ENCODE measurements around the gene UNC5C.

UNC5C gene

GRCh38 chr4:95457353-95457752 is 91.4 kb downstream of the UNC5C start:
- DNase-seq, result no peak

DNA sequence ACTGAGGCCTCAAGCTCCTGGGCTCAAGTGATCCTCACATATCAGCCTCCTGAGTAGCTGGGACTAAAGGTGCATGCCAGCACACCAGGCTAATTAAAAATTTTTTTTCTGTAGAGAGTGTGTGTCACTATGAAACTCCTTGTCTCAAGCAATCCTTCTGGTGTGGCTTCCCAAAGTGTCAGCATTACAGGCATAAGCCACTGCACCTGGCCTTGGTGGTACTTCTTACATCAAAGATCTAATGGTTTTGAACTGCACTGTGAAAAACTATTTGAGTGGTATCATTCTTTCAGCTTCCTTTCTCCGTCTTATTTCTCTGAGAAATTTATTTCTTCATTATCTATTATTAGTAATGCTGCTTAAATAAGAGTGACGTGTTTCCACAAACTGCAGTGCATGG is 98.5 kb downstream of the UNC5C start:
- DNase-seq, result no peak

- no peak for DNase-seq
These were observed 102.6 kb downstream of the UNC5C start for GRCh38 chr4:95446173-95446572.

DNA sequence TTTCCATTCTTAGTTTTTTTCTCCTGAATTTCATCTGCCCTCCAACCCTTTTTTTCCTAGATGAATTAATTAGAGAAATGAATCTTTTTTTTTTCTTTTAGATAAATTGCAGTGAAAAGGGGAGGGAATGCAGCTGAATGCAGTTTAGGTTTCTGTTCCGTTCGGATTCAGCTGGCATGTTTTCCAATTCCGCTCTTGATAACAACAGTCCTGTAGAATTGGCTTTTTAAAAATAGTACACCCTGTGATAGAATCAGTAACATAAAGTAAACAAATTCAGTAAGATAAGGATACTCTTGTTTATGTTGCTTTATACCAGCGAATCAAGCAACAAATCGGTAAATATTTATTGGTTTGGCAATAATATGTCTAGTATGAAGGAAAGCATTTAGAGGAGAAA is 103.5 kb downstream of the UNC5C start:
- no peak for DNase-seq

GRCh38 chr4:95444812-95445211 is 104.0 kb downstream of the UNC5C start:
- no peak for DNase-seq

GRCh38 chr4:95439896-95440295 is 108.9 kb downstream of the UNC5C start:
- no peak for DNase-seq

DNA sequence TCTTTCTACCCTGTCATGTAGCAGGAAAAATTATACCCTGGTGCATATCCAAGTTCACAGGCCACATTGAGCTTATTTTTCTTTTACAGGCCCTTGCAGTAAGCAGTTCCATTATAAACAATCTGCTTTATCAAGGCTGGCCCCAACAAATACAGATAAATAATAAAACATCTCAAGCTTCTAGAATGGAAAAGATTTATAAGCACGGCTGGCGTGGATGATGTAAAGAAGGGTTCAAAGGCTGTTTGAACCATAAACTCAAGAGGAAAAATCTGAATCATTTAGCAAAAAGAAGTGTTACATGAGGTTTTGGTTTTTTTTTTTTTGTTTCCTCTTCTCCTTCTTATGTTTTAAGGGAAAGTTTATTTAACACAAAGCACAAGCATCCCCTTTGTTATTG is 109.7 kb downstream of the UNC5C start:
- DNase-seq, result no peak

DNA sequence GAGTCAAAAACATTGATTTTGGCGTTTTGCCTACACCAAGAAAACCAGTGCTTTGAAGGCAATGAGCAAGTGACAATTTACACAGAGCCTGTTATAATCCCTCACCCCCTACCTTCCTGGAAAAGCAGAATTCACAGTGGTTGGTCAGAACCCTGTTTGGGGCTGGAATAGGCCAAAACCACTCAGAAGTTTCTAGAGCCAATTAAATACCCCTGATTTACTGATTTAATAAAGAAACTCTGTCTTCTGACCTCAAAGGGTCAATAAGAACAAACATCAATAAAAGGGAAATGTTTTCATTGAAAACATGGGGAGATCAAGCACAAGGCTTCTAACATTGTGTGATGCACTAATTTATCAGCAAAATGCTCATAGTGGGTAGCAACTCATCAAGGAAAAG is 116.3 kb downstream of the UNC5C start:
- no peak for DNase-seq

DNA sequence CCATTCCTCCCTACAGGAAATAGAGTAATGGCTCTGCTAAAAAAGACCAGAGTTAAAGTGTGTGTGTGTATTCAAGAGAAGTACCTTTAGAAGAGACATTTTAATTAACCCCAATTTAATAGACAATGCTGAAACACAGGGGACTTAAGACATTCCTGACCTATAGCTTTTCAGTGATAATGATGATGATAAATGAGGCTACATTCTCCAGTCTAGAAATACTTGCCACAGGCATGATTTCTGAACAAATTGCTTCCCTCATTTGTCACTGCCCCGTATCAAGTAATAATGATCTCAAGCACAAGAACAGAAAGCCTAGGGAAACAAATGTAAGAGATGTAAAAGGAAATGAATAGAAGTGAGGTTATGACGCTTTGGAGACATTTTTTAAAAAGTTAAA is 117.1 kb downstream of the UNC5C start:
- no peak for DNase-seq

DNA sequence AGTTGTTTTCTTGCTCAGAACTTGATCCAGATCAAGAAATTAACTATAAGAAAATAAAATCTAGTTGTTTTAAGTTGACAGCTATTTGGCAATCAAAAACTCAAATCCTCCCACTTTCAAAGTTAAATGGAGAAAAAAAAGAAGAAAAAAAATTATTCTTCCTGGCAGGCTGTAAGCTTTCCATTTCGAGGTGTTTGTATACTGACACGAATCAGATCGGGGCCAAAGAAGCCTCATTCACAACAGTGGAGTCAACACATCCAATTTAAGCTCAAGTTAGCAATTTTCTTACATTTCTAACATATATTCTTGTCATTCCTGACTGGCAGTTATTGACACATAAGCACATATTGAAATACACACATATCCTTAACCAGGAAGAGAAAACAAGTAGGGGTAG is 119.4 kb downstream of the UNC5C start:
- no peak for DNase-seq

GRCh38 chr4:95428291-95429070 is 120.3 kb downstream of the UNC5C start:
- DNase-seq, result no peak

DNA sequence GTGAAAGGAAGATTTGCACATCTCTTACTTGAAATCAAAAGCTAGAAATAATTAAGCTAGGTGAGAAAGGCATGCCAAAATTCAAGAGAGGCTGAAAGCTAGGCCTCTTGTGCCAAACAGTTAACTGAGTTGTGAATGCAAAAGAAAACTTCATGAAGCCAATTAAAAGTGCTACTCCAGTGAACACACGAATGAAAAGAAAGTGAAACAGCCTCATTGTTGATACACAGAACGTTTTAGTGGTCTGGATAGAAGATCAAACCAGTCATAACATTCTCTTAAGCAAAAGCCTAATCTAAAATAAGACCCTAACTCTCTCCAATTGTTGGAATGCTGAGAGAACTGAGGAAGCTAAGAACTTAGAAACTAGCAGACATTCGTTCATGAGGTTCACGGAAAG is 122.3 kb downstream of the UNC5C start:
- no peak for DNase-seq

DNA sequence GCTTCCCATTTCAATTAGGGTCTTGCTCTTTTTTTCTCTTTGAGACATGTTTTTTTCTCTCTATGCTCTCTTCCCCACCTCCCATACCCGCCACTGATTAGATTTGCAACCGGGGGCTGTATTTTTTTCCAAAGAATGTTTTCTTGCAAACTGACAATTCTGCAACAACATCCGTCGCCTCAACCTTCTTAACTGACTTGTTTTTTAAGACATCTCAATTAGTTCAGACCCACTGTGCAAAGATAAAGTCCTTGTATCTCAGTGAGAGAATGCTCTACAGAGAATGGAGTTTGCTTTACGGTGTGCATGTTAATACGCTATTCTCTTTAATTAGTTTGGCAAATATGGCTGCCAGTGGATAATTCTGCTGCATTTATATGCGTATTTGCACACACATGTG is 126.3 kb downstream of the UNC5C start:
- no peak for DNase-seq

DNA sequence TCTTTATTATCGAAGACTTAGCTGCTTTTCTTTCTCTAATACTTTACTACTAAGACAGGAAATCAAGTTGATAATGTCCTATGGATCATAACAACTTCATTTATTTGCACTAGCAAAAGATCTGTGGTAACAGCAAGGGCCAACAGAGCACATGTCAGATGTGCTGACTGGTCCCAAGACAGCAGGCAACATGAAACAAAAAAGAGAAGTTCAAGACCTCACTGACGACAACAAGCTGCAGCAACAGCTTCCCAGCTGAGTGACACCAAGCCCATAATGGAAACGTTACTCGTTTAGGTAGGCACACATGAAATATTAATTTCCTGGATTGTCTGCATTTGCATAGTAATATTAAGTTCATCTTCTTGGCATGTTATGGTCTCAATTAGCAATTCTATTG is 126.9 kb downstream of the UNC5C start:
- no peak for DNase-seq

DNA sequence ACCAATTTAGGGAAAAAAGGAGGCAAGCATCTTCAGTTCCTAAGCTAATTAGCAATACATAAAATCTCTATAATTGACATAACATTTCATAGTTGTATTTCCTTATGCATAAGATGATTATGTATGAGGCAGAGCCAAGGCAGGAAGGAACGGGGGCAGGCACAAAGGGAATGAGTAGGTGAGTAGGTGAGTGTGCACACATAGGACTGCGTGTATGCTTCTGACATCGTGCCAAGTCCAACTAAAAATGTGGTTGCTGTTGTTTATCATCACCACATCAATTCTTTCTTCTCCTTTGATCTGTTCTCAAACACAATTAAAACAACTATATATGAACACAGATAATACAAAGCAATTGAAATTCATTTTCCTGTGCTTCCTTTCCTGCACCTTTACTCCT is 131.2 kb downstream of the UNC5C start:
- DNase-seq, result no peak

DNA sequence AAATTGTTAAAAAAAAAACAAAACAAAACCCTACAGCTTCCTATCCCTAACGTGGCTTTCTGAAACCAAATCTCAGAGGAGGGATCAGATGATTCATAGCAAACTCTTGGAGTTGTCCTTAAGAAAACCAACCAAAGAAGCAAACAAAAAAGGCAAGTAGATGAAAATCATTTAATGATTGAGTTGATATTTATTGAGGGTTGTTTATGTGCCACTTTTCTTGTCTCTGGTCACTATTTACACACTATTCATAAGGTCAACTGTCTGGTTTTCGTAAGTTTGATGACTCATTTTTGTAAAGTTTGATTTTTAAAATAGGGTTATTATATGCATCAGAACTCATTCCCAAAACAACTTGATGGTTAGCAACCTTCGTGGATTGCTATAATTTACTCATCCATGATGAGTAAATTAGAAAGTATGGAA is 133.4 kb downstream of the UNC5C start:
- DNase-seq, result no peak

- DNase-seq, result no peak
These were observed 137.2 kb downstream of the UNC5C start for GRCh38 chr4:95411371-95412088.

DNA sequence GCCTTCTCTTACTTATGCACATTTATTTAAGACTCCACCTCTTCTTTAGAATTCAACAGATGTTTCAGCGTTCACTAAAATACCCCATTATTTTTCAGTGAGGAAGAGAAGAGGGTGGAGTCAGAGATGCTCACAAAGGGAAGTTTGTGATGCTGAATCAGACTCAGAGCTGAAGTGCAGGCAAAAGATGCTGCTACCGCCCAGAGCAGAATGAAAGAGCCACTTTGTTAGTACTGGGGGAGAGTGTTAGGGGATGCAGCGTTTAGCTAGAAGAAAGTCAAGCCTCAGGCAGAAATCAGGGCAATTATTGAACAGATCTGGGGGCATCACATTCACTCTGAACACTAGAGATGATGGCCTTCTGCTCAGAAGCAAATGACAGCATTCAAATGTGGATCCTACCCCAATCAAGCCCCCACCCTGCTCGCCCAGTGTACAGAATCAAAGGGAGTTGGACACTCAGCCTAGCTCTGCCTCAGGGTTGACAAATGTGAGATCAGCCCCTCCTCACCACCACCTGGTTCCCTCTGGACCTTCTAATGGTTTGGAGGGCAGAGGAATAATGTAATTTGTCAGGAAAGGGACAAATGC is 138.3 kb downstream of the UNC5C start:
- DNase-seq, result no peak

- DNase-seq, result no peak
These were observed 139.0 kb downstream of the UNC5C start for GRCh38 chr4:95409750-95410149.

DNA sequence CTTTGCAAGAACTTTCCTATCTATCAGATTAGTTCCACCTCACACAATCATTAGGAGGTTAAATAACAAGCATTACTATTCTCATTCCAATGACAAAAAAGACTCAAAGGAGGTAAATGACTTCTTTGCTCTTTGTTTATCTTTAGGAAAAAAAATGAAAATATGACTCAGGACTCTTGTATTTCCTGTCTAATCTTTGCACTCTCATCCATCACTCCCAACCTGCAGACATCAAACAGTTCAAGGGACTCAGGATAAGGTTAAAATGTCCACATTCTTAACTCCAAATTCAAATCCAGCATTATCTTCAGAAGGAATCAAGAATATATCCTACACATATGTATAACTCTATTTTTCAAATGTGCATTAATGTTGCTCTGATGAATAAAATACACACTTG is 139.6 kb downstream of the UNC5C start:
- no peak for DNase-seq

DNA sequence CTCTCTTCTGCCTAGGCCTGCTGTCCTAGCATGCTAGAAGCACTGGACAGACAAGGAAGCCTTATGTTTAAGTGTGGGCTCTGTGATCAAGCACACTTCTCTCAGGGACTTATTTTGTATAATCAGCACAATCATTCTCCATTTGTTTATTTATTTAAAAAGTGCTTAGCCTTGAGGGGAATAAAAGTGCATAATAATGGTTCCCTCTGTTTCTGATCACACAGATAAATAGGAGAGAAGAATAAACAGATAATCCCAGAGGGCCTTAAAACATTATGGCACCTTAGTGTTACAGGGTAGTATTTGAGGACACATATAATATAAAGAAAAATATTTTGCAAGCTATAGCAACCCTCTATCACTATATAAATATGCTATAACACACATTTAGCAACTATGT is 146.5 kb downstream of the UNC5C start:
- DNase-seq, result no peak

GRCh38 chr4:95398217-95398616 is 150.6 kb downstream of the UNC5C start:
- DNase-seq, result no peak

GRCh38 chr4:95394752-95395306 is 153.9 kb downstream of the UNC5C start:
- DNase-seq, result no peak

DNA sequence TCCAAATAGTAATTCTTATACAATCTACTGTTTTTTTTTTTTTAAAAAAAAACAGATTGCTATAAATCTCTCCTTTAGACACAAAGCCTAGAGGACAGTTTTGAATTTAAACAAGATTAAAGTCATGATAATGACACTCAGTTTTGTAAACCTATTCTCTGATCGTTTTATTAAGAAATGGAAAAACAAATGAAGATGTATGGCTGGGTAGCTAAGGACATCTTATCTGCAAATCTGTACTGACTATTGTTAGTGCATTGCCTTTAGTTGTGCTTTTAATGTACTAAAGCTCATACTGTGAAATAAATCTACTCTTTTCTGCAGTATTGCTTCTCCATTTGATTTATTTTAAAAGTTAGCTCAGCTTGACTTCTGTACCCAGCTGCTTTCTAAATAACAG is 155.0 kb downstream of the UNC5C start:
- no peak for DNase-seq
